ENCODE results near the gene MRPL50.

MRPL50 gene

DNA sequence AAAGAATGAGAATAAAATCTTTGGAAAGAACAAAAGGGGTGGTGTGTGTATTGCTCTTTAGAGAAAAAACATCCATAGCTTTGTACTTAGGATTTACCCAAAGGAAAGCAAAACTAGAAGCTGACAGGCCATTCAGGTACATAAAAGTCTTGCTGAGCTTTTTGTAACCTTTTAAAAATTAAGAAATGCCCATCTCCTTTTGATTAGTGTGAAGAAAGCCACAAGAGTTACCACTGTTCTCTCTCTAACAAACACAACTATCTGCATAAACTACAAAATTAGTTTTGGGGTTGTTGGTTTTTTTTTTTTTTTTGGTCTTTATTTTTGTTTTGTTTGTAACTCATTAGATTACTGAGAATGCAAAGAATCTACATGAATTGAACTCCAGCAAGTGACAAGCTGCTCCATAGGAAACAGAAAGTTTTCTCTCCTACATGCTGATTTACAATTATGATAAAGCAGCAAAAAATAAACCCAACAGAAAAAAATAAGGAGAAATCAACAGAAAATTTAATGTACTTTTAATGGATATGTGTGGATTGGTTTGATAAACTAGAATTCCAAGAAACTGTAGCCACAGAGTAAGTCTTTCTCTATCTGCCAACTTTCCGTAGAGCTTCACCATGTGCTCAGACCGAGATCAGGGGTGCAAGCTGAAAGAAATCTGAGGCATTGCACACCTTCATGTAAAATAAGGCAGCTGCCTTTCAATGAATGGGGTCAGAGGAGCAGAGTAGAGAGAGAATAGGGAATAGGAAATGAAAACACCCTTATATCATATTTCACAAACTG is 25.9 kb downstream of the MRPL50 start:
- DNase-seq, result no peak

DNA sequence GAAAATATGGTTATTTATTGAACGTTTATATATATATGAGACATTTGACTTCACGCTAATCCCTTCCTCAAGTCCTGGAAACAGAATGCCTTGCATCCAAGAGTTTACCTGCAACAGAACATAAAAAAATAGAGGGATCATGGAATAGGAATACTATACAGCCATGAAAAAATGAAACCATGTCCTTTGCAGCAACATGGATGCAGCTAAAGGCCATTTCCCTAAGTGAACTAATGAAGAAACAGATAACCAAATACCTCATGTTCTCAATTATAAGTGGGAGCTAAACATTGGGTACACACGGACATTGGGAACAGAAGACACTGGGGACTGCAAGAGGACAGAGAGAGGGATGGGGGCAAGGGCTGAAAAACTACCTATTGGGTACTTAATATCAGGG is 26.6 kb downstream of the MRPL50 start:
- DNase-seq, result no peak

DNA sequence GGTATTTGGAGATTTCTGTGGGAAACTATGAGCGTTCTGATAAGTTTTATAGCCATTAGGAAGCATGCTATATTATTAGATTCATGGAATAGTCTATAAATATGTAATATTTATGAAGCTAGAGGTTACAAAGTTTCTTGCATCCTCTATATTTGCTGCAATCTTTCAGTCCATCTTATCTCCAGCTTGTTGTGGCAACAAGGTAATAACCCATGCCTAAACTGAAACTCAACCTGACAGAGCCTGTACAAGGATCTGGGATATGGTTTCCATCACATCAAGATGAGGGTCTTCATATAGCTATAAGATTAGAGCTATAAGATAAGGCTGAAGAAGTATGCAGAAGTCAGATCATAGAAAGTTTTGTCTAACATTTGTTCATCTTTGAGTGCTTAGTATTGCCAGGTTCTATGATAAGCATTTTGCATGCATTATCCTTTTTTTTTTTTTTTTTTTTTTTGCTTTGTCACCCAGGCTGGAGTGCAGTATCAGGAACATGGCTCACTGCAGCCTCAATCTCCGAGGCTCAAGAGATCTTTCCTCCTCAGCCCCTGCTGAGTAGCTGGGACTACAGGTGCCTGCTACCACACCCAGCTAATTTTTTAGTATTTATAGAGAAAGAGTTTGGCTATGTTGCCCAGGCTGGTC is 28.4 kb downstream of the MRPL50 start:
- DNase-seq, result no peak

DNA sequence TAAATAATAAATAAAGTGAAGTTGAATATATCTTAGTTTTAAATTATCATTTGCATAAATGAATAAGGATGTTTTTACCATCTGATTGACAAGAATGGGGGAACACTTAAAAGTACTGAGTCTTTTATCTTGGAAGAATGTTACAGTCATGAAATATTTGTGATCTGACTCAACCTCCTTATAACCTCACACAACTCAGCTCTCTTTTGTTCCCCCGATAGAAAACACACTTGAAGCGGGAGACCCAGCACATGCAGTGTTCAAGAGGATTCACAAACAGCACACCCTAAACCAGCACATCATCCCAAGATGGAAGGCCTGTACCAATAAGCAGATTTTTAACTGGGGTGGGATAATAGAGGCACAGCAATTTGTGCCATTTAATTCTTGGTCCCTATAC is 29.1 kb downstream of the MRPL50 start:
- no peak for DNase-seq

DNA sequence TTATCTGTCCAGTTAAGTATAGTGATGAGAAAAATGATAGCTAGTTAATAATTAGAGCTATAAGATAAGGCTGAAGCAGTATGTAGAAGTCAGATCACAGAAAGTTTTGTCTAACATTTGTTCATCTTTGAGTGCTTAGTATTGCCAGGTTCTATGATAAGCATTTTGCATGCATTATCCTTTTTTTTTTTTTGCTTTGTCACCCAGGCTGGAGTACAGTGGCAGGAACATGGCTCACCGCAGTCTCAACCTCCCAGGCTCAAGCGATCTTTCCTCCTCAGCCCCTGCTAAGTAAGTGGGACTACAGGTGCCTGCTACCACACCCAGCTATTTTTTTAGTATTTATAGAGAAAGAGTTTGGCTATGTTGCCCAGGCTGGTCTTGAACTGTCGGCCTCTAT is 31.1 kb downstream of the MRPL50 start:
- DNase-seq, result no peak

DNA sequence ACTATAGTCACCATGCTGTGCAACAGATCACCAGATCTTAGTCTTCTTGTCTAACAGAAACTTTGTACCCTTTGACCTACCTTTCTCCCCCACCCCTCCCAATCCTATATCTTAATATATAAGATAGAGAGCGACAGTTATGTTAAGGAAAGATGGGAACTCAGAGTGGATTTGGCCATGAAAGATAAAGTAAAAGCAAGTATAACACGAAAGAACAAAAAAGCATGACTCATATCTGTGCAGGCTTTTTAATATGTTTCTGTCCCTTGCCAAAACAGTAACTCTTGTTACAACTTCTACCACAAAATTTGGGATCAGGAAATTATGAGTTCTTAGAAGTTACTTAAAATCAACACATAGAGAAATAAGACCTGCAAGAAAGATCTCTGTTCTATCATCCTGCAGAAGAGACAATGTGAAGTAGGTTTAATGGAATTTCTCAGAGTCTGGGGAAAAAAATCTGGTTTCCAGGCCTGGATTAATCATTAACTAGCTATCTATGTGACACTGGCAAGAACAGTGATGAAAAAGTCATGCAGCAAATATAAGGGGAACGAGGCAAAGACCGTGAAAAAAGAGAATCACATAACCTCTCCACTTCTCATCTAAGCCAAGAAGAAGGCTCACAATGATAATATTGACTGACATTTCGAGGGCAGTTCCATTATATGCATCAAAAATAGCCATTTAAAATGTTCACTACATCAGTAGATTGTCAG is 32.2 kb downstream of the MRPL50 start:
- DNase-seq, result no peak

DNA sequence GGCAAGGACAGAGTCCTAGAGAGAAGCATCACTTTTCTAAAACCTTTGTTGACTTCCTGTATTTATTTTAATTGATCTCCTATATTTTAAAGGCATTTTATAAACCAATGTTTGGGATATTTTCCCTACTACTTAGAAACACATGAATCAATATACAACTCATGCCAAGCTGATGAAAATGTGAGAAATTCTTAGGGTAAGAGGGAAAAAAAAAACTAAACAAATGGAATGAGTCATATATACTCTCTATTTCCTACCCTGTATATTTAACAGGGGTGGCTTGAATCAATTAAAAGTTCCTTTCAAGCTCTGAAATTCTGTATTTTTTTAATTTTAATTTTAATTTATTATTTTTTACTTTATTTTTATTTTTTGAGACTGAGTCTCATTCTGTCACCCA is 33.2 kb downstream of the MRPL50 start:
- DNase-seq, result no peak

DNA sequence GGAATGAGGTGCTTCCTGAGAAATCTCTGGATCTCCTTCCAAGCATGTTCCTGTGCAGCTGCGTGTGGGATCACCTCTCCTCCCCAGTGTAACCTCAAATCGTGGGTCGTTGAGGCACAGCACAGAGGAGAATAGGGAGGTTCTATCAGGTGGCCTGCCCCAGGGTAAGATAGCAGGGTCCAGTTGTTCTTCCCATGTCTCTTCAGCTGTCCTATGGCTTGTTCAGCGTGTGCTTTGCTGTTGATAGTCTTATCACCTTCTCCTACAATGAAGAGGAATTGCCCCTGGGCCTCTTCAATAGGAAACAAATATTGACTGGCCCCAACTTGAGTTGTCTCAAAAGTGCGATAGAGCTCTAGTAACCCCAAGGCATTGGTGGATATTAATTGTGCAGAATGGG is 36.0 kb downstream of the MRPL50 start:
- no peak for DNase-seq

DNA sequence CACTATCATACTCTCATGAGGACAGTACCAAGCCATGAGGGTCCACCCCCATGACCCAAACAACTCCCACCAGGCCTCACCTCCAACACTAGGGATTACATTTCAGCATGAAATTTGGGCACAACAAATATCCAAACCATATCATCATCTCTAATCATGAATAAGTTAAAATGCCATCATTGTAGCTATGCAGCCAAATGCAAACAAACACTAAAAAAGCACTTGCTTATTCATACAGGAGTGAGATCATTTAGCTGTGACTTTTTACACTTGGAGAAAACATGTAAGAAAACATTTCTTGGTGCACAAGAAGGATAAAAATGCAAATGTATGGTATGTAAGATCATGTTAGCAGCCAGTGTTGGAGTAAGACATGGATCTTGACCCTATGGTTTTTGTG is 37.8 kb downstream of the MRPL50 start:
- no peak for DNase-seq

DNA sequence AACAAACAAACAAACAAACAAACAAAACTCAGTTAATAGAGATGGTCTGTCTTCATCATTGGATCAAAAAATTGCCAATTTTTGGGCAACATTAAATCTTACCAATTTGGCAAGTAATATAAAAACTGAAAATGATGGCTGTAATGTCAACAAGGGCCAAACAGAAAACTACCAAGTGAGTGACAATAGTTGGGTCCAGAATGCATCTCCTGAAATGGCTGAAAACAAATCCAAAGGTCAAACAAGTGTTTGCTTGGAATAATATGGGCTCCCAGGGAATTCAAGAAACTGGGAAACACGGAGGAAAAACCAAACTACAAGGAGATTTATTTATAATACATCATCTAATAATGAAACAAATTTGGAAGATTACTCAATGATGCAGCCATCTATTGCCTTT is 38.7 kb downstream of the MRPL50 start:
- DNase-seq, result no peak

DNA sequence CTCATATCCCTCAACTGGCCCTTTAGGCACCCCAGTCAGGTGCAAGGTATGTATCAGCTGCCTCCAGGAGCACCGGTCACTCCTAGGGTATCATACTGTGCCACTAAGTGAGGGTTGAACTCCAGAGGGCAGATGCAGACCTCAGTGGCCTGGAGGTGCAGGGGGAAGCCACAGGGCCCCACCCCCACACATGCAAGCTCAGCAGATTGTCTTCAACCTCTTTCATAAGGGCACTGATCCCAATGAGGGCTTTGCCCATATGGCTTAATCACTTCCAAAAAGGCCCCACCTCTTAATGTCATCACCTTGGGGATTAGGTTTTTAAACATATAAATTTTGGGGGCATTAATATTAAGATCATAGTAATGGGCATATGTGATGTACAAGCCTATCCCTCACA is 41.8 kb downstream of the MRPL50 start:
- no peak for DNase-seq

DNA sequence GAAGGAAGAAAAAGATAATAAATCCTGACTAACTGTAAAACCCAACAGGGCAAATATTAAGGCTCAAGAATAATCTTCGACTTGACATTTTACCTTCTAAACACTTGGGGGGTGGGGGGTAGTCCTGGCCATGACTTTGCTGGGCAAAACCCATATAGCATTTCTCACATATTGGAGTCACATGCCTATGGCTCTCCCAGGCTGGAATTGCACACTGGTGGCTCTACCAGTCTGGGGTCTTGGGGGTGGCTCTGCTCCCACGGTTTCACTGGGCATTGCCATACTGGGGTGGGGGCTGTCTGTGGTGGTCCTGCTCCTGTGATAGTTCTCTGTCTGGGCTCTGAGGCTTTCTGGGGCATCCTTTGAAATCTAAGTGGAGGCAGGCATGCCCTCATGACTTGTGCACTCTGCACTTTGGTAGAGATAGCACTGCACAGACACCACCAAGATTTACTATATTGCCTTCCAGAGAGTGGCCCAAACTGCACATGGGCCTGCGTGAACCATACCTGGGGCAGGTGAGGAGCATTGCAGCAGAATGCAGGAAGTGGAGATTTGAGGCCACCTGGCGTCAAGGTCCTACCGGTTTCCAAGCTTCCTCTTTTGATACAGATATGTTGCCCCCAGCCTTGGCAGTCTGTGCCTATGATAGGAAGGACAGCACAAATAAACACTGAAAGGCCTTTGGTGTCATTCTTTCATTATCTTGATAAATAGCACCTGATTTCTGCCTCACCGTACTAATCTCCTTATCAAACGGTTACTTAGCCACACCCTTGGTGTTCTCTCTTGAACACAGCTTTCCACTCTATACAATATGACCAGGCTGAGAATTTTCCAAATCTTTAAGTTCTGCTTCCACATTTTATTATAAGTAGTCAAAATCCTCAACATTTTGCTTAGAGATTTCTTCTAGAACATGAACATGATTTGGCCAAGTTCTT is 43.4 kb downstream of the MRPL50 start:
- DNase-seq, result no peak

DNA sequence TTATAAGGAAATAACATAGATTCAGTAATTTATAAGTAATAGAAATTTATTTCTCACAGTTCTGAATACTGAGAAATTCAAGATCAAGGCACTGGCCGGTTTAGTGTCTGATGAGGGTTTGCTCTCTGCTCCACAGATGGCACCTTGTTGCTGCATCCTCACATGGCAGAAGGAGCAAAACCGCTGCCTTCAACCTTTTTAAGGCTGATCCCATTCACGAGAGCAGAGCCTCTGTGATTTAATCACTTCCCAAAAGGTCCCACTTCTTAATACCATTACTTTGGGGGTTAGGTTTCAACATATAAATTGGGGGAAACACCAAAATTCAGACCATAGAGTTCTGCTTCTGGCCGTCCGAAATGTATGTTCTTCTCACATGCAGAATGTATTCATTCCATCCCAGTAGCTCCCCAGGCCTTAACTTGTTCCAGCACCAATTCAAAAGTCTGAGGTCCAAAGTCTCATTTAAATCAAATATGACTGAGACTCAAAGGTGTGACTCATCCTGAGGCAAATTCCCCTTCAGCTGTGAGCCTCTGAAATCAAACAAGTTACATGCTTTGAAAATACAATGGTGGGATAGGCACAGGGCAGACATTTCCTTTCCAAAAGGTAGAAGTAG is 44.2 kb downstream of the MRPL50 start:
- no peak for DNase-seq

DNA sequence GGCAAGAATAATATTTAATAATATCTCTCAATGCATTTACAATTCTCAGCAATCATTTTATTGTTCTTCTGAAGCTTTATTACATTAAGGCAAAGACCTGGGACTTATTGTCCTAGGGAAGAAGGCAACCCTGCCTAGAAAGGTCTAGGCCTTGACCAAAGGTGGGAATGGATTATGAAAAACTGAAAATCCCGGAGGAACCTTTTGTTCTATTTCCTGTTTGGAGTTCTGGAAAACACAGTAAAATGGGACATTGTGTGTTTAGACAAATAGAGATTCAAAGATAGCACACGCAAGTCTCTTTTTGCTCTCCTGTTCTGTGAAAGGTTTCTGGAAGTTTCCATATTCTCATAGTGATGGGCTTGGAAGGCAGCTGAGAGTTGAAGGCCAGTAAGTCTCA is 44.7 kb downstream of the MRPL50 start:
- DNase-seq, result no peak

DNA sequence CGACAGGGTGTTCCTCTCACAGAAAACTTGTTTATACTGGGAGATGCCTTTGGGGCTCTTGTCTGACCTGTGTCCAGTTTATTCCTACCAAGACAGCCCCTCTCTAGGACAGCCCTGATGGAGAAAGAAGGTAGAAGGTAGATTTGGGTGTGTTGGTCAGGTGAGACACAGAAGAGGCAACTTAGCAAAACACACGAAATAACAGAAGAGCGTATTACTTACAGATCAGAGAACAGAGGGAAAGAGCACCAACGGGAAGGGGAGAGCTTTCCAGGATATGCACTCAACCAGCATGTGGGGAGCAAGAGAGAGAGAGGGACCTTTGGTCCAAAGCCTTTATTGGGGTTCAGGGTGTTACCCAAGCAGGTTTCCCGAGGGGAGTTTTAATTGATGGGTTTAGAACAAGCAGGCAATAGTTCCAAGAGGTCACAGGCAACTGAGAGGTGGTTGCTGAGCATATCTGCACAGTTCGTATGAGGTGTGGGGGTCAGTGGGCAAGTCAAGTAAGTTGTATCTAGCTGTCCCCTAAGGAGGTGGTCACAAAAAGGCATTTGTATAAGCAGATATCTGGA is 45.4 kb downstream of the MRPL50 start:
- no peak for DNase-seq

DNA sequence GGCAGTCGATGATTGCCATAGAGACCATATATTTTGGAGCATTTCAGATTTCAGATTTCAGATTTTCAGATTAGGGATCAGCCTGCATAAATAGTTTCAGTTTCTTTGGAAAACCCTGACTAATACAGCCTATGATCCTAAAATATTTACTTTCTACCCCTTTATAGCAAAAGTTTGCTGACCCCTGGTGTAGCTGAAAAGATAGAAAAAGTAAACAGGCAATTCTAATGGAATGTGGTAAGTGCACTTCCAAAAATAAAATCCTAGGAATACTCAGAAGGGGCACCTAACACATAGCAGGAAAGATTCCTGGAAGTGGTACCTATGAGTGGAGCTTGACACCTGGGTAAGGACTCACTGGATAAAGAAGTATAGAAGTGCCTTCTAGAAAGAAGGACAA is 48.1 kb downstream of the MRPL50 start:
- no peak for DNase-seq

DNA sequence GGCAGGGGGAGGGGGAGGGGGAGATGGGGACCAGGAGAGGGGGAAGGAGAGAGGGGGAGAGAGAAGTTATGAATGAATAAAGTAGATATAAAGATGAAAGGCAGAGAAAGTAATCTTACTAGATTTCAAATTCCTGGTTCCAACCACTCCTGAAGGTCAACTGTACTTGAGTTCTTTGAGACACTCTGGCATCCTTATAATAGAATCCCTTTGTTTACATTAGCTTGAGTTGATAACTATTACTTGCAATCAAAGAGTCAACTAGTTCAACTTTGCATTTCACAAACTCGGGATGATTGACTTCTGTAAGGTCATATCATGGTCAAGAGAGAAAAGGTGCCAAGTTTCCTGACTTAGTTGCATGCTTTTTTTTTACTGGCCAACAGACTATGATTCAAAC is 55.8 kb downstream of the MRPL50 start:
- no peak for DNase-seq

DNA sequence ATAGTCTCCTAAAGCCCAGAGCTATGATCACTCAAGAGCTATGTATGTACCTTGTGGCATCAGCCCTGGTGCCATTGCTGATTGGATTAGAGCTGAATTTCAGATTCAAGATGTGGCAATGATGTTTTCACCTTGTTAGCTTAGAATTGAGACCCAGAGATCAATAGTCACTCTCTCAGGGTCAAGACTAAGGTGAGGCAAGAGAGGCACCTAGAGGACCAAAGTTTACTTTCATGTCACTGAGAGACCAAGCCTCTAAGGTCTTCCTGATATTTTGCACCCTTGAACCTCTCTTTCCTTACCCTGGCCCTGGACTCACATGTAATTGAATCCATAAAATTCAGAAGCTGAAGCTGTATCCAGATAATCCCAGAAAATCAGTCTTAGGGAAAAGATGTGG is 56.5 kb downstream of the MRPL50 start:
- DNase-seq, result no peak
